ENCODE measurements around the gene NACC2. TPM values are rescaled to one million over a fixed set of nuclear protein-coding genes. Genes with fewer than 3 reads are reported as not detected.

Gene NACC2
- total RNA-seq, 1 donor from 2014 or later = 4.5 TPM

GRCh38 chr9:136003411-136004218, 91.5 kb downstream of the NACC2 start:
- Mint-ChIP-seq H3K4me1 (peaks cover 54% of the 10 kb centered on the region), H3K36me3 (no peaks in the 10 kb centered on the region), H3K27me3 (ENCODE audit: insufficient read depth, low read depth) (peaks cover 15% of the 10 kb centered on the region), H3K27ac (no peak overlapping the region), H3K4me3 (no peak overlapping the region), H3K9me3 (no peaks in the 10 kb centered on the region)
- no peaks in the 10 kb centered on the region for H4K20me1 ChIP-seq (ENCODE audit: low read depth)
- peaks cover 60% of the 10 kb centered on the region for H3K4me1 ChIP-seq
- H3K4me3 ChIP-seq = no peak overlapping the region
- no peak overlapping the region for H3K27ac ChIP-seq
- H3K9ac ChIP-seq = no peak overlapping the region
- no peak for TF ChIP-seq EZH2 (IDR thresholded peaks at IDR 0.05)
- TF ChIP-seq CTCF (IDR thresholded peaks at IDR 0.05) = no peak
- TF ChIP-seq EZH2phosphoT487 (IDR thresholded peaks at IDR 0.05) = no peak
- H3K36me3 ChIP-seq = no peaks in the 10 kb centered on the region
- H3K9me3 ChIP-seq (ENCODE audit: low read depth) = no peaks in the 10 kb centered on the region
- no peak for DNase-seq (ENCODE audit: low spot score)
- H2AFZ ChIP-seq (replicated peaks) = no peak overlapping the region
- H3K27me3 ChIP-seq = no peaks in the 10 kb centered on the region
- no peaks in the 10 kb centered on the region for H3K79me2 ChIP-seq (ENCODE audit: low read depth)
- H3F3A ChIP-seq (ENCODE audit: low read depth) = peaks cover 19% of the 10 kb centered on the region
- H3K4me2 ChIP-seq = peak overlapping the region; percentile 76

- H2AFZ ChIP-seq (replicated peaks) = no peak overlapping the region
- H3K4me3 ChIP-seq = no peak overlapping the region
- Mint-ChIP-seq H3K4me1 (peaks cover 47% of the 10 kb centered on the region), H3K36me3 (no peaks in the 10 kb centered on the region), H3K9me3 (no peaks in the 10 kb centered on the region), H3K27me3 (ENCODE audit: insufficient read depth, low read depth) (peaks cover 9% of the 10 kb centered on the region), H3K4me3 (no peak overlapping the region), H3K27ac (peak overlapping the region; percentile 37)
- no peaks in the 10 kb centered on the region for H3K27me3 ChIP-seq
- H3K27ac ChIP-seq = no peak overlapping the region
- H3K79me2 ChIP-seq (ENCODE audit: low read depth) = no peaks in the 10 kb centered on the region
- no peaks in the 10 kb centered on the region for H3K9me3 ChIP-seq (ENCODE audit: low read depth)
- no peaks in the 10 kb centered on the region for H4K20me1 ChIP-seq (ENCODE audit: low read depth)
- peaks cover 54% of the 10 kb centered on the region for H3K4me1 ChIP-seq
- TF ChIP-seq CTCF (IDR thresholded peaks at IDR 0.05) (no peak), EZH2 (IDR thresholded peaks at IDR 0.05) (no peak), EZH2phosphoT487 (IDR thresholded peaks at IDR 0.05) (no peak)
- peak; percentile 40 for DNase-seq (ENCODE audit: low spot score)
- H3K4me2 ChIP-seq = peak overlapping the region; percentile 3
- H3K9ac ChIP-seq = no peak overlapping the region
- no peaks in the 10 kb centered on the region for H3K36me3 ChIP-seq
- H3F3A ChIP-seq (ENCODE audit: low read depth) = peaks cover 16% of the 10 kb centered on the region
Observed at GRCh38 chr9:136002881-136003280, 92.2 kb downstream of the NACC2 start.

- H3K4me1 Mint-ChIP-seq = peaks cover 40% of the 10 kb centered on the region
- Histone ChIP-seq H4K20me1 (ENCODE audit: low read depth) (no peaks in the 10 kb centered on the region), H3K9me3 (ENCODE audit: low read depth) (no peaks in the 10 kb centered on the region), H3K4me3 (no peak overlapping the region), H3K9ac (no peak overlapping the region), H3K27ac (no peak overlapping the region), H3F3A (ENCODE audit: low read depth) (peaks cover 11% of the 10 kb centered on the region), H3K27me3 (no peaks in the 10 kb centered on the region), H3K4me1 (peaks cover 49% of the 10 kb centered on the region), H2AFZ (replicated peaks) (no peak overlapping the region), H3K4me2 (no peak overlapping the region), H3K79me2 (ENCODE audit: low read depth) (no peaks in the 10 kb centered on the region), H3K36me3 (no peaks in the 10 kb centered on the region)
- H3K27me3 Mint-ChIP-seq (ENCODE audit: insufficient read depth, low read depth) = peaks cover 7% of the 10 kb centered on the region
- peak overlapping the region; percentile 37 for H3K27ac Mint-ChIP-seq
- TF ChIP-seq CTCF (IDR thresholded peaks at IDR 0.05) (no peak), EZH2 (IDR thresholded peaks at IDR 0.05) (no peak), EZH2phosphoT487 (IDR thresholded peaks at IDR 0.05) (no peak)
- H3K36me3 Mint-ChIP-seq = no peaks in the 10 kb centered on the region
- no peak overlapping the region for H3K4me3 Mint-ChIP-seq
- no peak for DNase-seq (ENCODE audit: low spot score)
- no peaks in the 10 kb centered on the region for H3K9me3 Mint-ChIP-seq
Observed at GRCh38 chr9:136002215-136002614, 92.9 kb downstream of the NACC2 start.

All from neural progenitor cell (in vitro differentiated cells).